A172 (cell line): ENCODE data around the gene SLC25A10. TPM values are rescaled to one million over a fixed set of nuclear protein-coding genes. Genes with fewer than 3 reads are reported as not detected.
"Not testable (repeated sequence)": the region's sequence is repeated elsewhere in the genome, so short reads cannot be mapped to it uniquely, and the experiment has no call there.

ENCODE experiments used
- DNase-seq: peaks from one replicate; pipeline ENCODE4 v3.0.0-alpha.2; 2015; ENCODE audit warnings: low spot score
- total RNA-seq: library from RNA; depleted of rRNA; stranded (reverse); fragments of >200 nt; shearing (Covaris generic); gene quantifications from 2 replicates; pipeline ENCODE4 v1.2.3, GENCODE V29; 2014

Gene SLC25A10
- total RNA-seq, 1 experiment from 2014 or later = 81.5 TPM

DNA sequence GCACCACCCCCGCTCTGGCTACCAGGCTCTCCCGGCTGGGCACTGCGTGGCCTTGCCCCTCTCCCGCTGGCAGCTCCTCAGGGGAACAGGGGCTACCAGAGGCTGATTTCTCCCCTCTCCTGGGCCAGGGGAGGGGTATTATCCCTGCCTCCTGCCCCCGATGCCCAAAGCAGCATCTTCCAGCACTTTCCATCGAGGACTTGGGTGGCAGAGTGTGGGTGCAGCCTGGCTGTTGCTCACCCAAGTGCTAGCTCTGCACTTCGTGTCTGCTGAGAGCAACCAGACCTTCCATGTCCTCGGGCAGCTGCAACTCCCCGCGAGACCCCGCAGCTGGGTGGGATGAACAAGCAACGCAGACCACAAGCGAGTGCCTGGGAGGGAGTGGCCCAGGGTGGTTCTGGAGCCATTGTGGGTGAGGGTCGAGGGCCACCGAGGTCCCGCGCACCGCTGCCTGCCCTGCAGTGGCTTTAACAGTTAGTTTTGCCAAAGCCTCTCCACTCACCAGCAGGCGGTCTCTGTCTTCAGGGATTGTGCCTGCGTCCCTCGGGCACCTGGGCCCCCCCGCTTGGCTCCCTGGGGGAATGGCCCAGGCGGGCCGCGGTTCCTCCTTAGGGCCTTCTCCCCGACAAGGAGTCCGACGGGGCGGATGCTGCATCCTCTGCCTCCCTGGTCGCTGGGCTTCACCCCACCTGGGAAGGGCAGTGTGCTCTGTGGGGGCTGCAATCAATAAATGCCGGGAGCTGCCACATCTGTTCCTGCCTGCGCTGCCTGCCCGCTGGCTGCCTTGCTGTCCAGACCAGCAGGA is 8.4 kb downstream of the SLC25A10 start:
- no peak for DNase-seq

DNA sequence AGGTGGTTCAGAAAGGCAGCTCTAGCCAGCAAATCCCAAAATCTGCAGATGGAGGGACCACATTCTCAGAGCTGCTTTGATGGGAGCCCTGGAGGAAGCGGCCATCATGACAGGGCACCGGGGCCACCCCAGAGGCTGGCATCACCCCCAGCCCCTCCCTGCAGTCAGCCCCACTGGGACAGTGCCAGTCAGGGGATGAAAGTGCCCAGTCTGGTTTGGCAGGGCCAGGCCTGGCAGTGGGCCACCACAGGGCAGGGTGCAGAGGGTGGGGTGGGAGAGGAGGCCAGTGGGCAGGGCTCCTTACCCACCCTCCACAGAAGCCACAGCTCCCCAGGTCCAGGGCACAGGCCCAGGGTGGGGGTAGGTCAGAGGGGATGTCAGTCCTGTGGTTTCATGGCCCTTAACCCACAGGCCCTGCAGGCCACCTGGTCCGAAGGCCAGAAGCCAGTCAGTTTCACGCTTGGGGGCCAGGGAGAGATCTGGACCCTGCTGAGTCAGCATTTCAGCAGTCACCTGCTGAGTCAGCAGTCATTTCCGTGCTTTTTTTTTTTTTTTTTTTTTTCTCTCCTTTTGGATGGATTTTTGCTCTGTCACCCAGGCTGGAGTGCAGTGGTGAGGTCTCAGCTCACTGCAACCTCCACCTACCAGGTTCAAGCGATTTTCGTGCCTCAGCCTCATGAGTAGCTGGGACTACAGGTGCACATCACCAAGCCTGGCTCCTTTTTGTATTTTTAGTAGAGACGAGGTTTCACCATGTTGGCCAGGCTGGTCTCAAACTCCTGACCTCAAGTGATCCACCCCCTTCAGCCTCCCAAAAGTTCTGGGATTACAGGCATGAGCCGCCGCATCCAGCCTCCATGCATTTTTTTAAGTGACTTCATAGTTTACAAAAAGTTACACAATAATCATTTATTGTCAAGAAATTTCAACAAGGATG is 10.4 kb downstream of the SLC25A10 start:
- DNase-seq = peak; percentile 47

DNA sequence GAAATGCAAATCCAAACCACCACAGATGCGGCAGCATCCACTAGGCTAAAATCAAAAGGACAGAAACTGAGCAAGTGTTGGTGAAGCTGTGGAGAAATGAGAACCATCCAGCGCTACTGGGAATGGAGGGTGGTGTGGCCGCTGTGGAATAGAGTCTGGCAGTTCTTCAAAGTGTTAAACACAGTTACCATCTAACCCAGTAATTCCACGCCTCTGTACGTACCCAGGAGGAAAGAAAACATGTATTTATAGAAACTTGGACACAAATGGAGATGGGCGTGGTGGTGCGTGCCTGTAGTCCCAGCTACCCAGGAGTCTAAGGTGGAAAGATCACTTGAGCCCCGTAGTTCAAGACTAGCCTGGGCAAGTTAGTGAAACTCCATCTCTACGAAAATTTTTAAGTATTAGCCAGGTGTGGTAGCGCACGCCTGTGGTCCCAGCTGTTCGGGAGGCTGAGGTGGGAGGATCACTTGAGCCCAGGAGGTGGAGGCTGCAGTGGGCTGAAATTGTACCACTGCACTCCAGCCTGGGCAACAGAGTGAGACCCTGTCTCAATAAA is 11.6 kb downstream of the SLC25A10 start:
- no peak for DNase-seq

DNA sequence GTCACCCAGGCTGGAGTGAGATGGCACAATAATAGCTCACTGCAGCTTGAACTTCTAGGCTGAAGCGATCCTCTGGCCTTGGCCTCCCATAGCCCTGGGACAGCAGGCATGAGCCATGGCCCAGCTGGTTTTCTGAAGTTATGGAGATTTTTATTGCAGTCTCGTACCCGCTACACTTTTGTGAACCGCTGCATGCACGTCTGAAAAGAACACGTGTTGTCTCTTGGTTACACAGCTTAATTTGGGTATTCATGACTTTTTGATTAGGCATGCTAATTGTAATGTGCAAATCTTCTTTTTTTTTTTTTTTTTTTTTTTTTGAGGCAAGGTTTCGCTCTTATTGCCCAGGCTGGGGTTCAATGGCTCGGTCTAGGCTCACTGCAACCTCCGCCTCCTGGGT is 13.4 kb downstream of the SLC25A10 start:
- DNase-seq = no peak

DNA sequence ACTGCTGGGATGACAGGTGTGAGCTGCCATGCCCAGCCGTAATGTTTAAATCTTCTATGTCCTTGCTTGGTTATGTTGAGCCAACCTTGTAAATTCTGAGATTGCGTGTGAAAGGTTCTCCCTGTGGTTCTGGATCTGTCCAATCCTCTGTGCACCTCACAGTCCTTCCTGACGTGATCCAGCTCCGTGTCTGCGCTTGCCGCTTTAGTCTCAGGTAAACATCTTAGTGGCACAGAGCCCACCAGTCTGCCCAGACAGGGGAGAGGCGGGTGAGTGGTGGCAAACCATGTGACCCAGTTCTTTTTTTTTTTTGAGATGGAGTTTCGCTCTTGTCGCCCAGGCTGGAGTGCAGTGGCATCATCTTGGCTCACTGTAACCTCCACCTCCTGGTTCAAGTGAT is 13.9 kb downstream of the SLC25A10 start:
- no peak for DNase-seq

DNA sequence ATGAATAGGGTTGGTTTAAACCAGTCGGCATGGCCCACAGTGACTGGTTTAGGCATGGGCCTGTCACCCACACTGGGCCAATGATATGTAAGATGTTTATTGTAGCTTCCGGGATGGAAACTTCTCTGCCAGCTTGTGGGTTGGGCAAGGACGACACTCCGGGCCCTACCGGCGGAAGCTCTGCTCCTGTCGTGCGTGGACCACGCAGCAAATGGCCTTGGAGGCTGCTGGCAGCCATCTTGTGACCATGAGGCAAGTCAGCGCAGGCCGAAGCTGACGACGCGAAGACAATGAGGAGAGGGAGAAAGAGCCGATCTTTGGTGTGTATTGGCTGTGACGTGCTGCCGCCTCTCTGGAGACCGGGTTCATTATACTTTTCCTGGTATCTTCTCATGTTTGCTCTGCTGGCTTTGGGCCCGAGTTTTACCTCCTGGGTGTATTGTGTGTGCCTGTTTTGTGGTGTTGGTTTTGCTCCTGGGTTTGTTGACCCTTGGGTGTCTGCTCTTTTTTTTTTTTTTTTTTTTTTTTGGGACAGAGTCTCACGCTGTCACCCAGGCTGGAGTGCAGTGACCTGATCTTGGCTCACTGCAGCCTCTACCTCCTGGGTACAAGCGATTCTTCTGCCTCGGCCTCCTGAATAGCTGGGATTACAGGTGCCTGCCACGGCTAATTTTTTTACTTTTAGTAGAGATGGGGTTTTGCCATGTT is 15.4 kb downstream of the SLC25A10 start:
- DNase-seq = no peak

DNA sequence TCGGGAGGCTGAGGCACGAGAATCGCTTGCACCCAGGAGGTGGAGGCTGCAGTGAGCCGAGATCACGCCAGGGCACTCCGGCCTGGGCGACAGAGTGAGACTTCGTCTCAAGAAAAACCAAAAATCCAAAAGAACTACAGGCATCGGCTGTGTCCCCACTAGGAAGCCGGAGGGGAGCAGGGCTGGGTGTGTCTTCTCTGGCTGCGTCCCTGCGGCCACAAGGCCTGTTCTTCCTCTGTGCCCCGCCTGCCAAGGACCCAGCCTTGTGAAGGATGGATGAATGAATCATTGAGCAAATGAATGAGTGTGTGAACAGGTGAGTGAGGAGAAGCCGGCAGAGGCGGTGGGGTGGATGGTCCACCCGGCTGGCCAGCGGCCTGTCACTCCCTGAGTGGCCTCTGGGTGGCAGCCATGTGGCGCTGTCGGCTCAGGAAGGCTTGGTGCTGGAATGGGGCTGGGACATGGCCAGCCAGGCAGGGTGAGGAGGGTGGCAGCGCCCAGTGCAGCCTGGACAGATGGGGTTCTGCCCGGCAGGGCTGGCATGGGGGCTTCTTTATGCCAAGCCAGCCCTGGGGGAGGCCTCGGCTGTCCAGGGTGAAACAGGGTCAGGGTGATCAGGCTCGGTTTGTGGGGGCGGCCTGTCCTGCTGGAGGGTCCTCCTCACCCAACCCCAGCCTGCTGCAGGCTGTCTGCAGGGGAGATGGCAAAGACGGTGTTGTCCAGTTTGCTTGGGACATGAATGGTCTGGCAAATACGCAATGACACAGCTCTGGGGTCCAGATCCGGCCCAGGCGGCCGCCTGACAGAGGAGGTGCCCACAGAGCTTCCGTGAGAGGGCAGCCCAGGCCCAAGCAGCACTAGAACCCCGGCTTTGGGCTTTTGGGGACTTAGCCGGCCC is 21.7 kb downstream of the SLC25A10 start:
- peak; percentile 77 for DNase-seq

DNA sequence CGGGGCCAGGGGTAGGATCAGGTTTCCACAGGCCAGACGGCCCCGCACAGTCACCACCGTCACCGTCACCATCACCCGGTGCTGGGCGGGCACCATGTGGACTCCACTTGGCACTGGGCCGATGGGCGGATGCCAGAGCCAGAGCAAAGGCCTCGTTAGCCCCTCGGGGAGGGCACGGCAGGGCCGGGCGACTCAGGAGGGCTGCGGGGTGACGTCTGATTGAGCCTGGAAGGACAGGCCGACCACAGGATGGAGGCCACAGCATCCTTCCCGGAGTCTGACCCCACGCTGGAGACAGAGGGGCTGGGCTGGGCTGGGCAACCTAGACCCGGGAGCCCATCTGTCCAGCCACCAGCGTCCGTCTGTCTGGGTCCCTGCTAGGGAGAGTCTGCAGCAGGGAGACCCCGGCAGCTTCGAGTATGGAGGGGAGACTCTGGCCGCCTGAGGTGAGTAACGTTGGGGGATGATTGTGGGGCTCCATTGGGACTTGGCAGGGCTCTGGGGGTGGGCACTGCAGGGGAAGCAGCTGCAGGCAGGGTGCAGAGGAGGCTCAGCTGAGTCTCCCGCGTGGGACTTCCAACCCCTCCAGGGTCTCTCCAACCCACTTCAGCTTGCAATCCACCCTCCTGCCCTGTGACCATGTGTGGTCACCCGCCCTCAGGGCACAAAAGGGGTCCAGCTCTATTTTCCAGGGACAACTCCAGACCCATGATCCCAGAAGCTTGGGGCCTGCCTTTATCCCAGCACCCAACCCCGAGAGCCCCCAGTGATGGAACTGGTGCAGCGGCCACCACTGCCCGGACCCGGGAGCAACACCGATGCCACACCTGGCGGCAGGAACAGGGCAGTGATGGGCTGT is 22.6 kb downstream of the SLC25A10 start:
- DNase-seq = no peak

DNA sequence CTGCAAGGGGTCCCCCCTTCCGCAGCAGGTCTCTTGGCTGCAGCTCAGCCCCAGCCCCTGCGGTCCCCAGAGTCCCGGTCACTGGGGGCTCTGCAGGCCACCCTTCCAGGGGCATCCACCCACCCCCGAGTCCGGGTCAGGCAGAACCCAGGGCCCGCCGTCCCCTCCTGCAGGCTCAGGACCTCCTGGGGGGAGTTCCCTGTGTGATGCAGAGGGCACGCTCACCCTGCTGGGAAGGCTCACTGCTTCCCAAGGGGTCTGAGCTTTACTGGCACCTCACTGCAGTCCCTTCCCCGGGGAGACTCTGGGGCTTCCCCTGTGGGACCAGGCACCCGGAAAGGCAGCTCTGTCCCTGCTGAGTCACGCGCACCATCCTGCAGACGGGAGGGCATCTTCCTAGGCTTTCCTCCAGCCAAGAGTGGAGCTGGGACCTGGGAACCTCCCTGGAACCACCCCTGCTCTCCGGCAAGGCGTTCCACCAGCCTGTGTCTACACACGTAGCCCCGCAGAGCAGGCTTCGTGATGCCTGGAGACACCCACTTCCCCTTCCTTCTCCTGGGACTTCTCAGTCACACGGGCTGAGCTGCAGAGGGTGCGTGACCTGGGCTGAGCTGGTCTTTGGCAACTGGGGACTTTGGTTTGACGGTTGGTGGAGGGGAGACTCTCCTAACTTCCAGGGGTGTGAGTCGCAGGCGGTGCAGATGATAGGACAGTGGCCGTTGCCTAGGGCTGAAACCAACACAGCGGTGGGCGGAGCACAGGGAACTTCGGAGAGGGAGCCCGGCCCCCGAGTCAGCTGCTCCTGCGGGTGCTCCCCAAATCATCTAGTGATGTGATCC is 23.4 kb downstream of the SLC25A10 start:
- peak; percentile 80 for DNase-seq

DNA sequence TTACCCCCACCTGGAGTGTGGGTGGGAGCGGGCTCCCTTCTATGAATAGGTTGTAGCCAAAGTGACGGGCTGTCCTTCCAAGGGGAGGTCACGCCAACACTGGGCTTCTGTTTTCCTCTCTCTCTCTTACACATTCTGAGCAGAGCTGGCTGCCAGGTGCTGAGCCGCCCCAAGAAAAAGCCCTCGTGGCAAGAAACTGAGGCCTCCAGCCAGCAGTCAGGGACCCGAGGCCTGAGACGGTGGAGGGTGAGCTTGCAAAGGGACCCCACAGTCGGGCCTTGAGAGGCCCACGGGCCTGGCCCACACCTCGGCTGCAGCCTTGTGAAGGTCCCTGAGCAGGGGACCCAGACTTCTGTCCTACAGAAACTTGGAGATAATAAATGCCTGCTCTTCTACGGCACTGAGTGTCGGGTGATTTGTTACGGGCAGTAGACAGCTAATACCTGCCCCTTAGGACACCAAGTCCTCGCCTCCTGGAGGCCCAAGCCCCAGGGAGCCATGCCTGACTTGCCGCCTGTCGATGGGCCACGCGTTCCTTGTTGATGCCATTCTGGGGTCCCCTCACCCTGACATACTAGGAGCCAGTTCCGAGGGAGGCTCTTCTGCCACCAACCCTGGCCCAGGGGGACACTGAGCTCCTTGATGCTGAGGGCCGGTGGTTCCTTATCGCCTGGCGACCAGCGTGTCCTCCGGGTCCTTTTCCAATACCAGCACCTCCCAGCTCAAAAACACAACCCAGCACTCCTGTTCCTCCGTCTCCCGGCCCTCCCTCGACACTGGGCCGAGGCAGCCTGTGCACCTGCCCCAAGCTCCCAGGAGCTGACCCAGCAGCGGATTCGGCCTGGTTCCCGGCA is 26.1 kb downstream of the SLC25A10 start:
- DNase-seq = no peak

DNA sequence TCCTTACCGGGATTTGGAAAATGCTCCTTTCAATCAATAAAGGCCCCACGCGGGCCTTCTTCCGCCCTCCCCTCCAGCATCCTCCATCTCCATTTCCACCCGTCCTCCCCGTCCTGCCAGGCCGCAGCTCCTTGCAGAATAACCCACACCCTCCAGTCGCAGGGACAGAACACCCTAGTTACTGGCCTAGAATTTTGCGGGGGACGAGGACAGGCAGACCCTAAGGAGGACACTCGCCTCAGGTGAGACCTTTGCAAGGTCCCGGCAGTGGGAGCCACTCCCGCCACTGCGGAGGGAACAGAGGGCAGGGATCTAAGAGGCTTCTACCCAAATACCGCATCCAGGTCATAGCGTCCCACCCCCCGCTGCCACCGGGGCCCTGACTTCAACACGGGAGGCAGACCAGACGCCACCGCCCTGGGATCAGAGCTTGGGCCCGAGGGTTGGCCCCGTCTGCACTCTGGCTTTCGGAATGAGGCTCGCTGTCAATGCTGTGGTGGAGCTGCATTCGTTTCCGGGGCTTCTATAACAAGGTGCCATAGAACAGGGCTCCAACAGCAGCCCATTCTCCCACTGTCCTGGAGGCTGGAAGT is 26.8 kb downstream of the SLC25A10 start:
- DNase-seq = no peak

DNA sequence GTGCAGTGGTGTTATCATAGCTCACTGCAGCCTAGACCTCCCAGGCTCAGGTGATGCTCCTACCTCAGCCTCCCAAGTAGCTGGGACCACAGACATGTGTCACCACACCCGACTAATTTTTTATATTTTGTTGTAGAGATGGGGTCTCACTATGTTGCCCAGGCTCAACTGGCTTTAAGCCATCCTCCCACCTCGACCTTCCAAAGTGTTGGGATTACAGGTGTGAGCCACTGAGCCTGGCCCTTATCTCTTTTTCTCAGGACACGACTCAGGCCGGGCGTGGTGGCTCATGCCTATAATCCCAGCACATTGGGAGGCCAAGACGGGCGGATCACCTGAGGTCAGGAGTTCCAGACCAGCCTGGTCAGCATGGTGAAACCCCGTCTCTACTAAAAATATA is 27.5 kb downstream of the SLC25A10 start:
- not testable (repeated sequence) for DNase-seq

DNA sequence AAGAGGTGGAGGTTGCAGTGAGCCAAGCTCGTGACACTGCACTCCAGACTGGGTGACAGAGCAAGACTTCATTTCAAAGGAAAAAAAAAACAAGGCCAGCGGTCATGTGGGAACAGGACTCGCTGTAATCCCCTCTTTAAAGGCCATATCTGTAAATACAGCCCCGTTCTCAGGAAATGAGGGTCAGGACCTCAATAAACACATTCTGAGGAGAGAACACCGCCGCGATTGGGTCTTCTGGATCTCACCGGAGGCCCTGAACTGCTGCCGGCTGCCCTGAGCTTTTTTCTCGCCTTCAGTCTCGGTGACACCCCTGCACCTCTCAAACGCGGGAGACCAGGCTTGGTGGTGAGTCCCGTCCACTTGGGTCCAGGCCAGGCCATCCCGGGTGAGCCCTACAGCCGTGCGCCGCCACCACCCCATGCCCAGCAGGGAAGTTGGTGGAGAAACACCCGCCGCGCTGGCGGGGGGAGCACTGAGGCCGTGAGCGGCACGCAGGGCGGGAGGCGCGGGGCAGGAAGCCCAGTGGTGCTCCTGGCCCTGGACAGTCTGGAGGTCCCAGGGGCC is 28.4 kb downstream of the SLC25A10 start:
- no peak for DNase-seq

DNA sequence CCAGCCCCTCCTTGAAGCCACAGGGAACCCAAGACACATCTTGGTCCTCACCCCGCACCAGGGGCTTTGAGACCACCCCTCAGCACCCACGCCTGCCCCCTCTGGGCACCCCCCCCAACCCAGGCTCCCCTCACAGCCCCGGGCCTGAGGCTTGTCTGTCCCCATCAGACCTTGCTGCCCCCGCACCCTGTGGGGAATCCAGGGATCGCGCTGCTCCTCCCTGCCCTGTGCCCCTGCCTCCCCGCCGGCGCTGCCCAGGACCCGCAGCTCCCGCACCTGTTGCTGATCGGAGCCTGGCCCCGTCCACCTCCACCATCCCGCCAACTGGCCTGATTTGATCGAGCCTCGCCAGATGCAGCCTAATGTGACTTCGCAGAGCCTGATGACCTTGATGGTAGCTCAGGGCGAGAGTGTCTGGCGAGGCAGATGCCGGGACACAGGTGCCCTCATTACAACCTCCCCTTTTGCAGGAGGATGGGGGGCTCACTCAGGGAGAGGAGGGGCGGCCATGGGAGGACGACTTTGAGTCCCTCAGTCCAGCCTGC is 29.0 kb downstream of the SLC25A10 start:
- no peak for DNase-seq

DNA sequence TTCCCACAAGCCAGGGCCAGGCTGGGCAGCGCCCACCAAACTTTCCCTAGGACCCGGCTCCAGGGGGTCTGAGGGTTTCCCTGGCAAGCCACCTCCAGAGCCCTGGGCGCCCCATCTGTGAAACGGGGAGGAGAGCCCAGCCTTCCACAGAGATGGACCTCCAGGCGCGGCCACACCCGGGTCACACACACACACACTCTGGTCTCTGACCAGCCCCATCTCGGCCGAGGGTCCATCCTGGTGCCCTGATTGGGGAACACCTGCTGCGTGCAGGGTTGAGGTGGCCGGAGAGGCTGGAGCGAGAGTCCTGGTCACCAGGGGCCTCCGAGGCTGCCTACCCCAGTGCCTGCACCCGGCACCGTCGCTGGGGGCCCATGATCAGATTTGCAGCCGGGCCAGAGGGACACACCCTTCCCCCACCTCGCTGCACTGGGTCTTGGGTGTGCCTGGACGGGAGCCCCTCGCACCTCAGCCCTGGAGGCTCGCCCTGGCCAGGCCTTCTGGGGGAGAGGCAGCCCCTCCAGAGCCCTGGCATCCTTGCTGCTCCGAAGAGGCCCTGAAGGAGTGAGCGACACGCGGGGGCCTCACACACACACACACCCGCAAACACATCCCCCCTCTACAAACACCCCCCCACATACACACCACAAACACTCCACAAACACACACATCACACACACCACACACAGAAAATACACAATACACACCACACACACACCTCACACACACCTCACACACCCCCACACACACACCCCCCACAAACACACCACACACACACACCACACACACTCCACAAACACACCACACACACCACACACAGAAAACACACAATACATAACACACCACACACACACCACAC is 29.7 kb downstream of the SLC25A10 start:
- DNase-seq = no peak
